Measurements from ENCODE around the gene SUN5. TPM values are rescaled to one million over a fixed set of nuclear protein-coding genes. Genes with fewer than 3 reads are reported as not detected.

The SUN5 gene
- total RNA-seq, 1 experiment from 2014 or later: not detected

- no peaks in the 10 kb centered on the region for H3K9me3 Mint-ChIP-seq
- Histone ChIP-seq H3K9me3 (ENCODE audit: control insufficient read depth, low read depth, low read length) (no peaks in the 10 kb centered on the region), H3K56ac (ENCODE audit: insufficient read length, low read depth, low read length) (no peak overlapping the region), H3T11ph (ENCODE audit: low read length) (no peak overlapping the region), H3K79me1 (ENCODE audit: insufficient read depth, low read depth, low read length, poor library complexity, severe bottlenecking) (no peaks in the 10 kb centered on the region), H2AFZ (ENCODE audit: low read length) (no peak overlapping the region), H2BK120ac (ENCODE audit: low read depth, low read length, poor library complexity, severe bottlenecking) (no peak overlapping the region), H3K27me3 (ENCODE audit: insufficient read depth, low read length) (no peaks in the 10 kb centered on the region), H2BK12ac (ENCODE audit: insufficient read length, low read depth, low read length) (no peak overlapping the region), H3K4me1 (ENCODE audit: insufficient read depth, low read length) (no peaks in the 10 kb centered on the region), H3K4me2 (ENCODE audit: insufficient read depth, insufficient read length, low read length) (no peak overlapping the region), H2BK15ac (ENCODE audit: low read depth, low read length) (no peak overlapping the region), H4K91ac (ENCODE audit: insufficient read length, low read depth, low read length) (no peak overlapping the region), H2BK20ac (ENCODE audit: low read depth, low read length, poor library complexity, severe bottlenecking) (no peak overlapping the region), H4K20me1 (ENCODE audit: control insufficient read depth, insufficient read depth, insufficient read length) (no peaks in the 10 kb centered on the region), H3K27ac (ENCODE audit: insufficient read length, low read depth, low read length) (no peak overlapping the region), H3K14ac (ENCODE audit: insufficient read depth, low read length) (no peak overlapping the region), H3K23ac (ENCODE audit: insufficient read length, low read depth, low read length) (no peak overlapping the region), H3K23me2 (ENCODE audit: insufficient read length, low read depth, low read length, poor library complexity, severe bottlenecking) (no peaks in the 10 kb centered on the region), H3K9ac (ENCODE audit: extremely low read depth, insufficient read length, low read length) (no peak overlapping the region), H2BK5ac (ENCODE audit: insufficient read length, low read length) (no peak overlapping the region), H3K18ac (ENCODE audit: insufficient read length, low read depth, low read length) (no peak overlapping the region), H2AK5ac (ENCODE audit: insufficient read length, low read length) (no peak overlapping the region), H4K8ac (replicated peaks; ENCODE audit: insufficient read length, low read depth, low read length) (no peak overlapping the region), H3K79me2 (ENCODE audit: insufficient read depth, low read length) (no peaks in the 10 kb centered on the region), H4K5ac (ENCODE audit: insufficient read length, low read depth, low read length) (no peak overlapping the region), H3K4ac (ENCODE audit: low read depth, low read length) (no peak overlapping the region)
- no peak for DNase-seq
- no peaks in the 10 kb centered on the region for H3K36me3 Mint-ChIP-seq (ENCODE audit: insufficient read depth in 1 of 3, low read depth in 3 of 3)
- no peak for TF ChIP-seq CTCF (conservative IDR thresholded peaks at IDR 0.05)
- peaks cover 2 to 3% of the 10 kb centered on the region in 2 experiments; a peak in 3 of 4 replicates for H3K4me1 Mint-ChIP-seq
- H3K27me3 Mint-ChIP-seq (ENCODE audit: low read depth): peaks cover 7% of the 10 kb centered on the region
- no peak overlapping the region for H3K27ac Mint-ChIP-seq
- no CpG with 5 or more reads among the region's 7 CpGs for WGBS (ENCODE audit: extremely low coverage, insufficient read length, low lambda C conversion rate)
- H3K4me3 Mint-ChIP-seq: no peak overlapping the region
Measured at GRCh38 chr20:33022694-33023438, 18.6 kb upstream of the SUN5 start.
